Mesothelial cell of epicardium (in vitro differentiated cells): ENCODE data around the gene FNDC8. TPM values are rescaled to one million over a fixed set of nuclear protein-coding genes. Genes with fewer than 3 reads are reported as not detected.

Source experiments
- DNase-seq, 2 experiments: peaks; one replicate each; pipeline ENCODE4 v3.0.0; 2021; ENCODE audit warnings: low spot score in 2 of 2; ENCODE audit not compliant: unreplicated experiment in 2 of 2
- H3K27ac Mint-ChIP-seq: 2 replicates; pipeline ENCODE4 v1.8.0; 2021; ENCODE audit warnings: mixed read lengths
- H3K27me3 Mint-ChIP-seq: 2 replicates; pipeline ENCODE4 v1.8.0; 2021; ENCODE audit warnings: low read depth, mixed read lengths
- H3K36me3 Mint-ChIP-seq: 2 replicates; pipeline ENCODE4 v1.8.0; 2021; ENCODE audit warnings: mixed read lengths
- H3K4me1 Mint-ChIP-seq: 2 replicates; pipeline ENCODE4 v1.8.0; 2021; ENCODE audit warnings: mixed read lengths
- H3K4me3 Mint-ChIP-seq: 2 replicates; pipeline ENCODE4 v1.8.0; 2021; ENCODE audit warnings: mild to moderate bottlenecking, moderate library complexity, mixed read lengths
- H3K9me3 Mint-ChIP-seq: 2 replicates; pipeline ENCODE4 v1.8.0; 2021; ENCODE audit warnings: mixed read lengths
- CTCF ChIP-seq: fragments of 200-600 bp; sonication (generic); IDR thresholded peaks from one replicate; pipeline ENCODE4 v1.5.0; 2021; ENCODE audit warnings: antibody characterized with exemption; ENCODE audit not compliant: unreplicated experiment
- total RNA-seq: library from RNA; stranded (reverse); gene quantifications from 3 replicates; pipeline ENCODE4 v1.2.1, GENCODE V29; 2021

FNDC8 gene
- total RNA-seq, 1 donor from 2014 or later, result not detected

GRCh38 chr17:35141681-35142466 lies 20.5 kb downstream of the FNDC8 start, which contains the start of gene NLE1:
TSS of gene NLE1 (minus strand) at chr17:35142303. CDS start at chr17:35142275, 28 bp downstream.
- Mint-ChIP-seq H3K9me3 (no peaks in the 10 kb centered on the region), H3K4me3 (peak within 1 kb of the TSS; percentile 79), H3K4me1 (peaks cover 7% of the 10 kb centered on the region), H3K36me3 (peaks cover 5% of the 10 kb centered on the region), H3K27ac (no peak within 1 kb of the TSS), H3K27me3 (no peaks in the 10 kb centered on the region)
- peak; percentile 61 to 90 for DNase-seq
- TF ChIP-seq CTCF, result peak; percentile 90

GRCh38 chr17:35142467-35142796 lies 21.0 kb downstream of the FNDC8 start:
- Mint-ChIP-seq H3K27ac (no peak overlapping the region), H3K36me3 (peaks cover 5% of the 10 kb centered on the region), H3K4me3 (peak overlapping the region; percentile 79), H3K27me3 (peaks cover 4% of the 10 kb centered on the region), H3K9me3 (no peaks in the 10 kb centered on the region), H3K4me1 (peaks cover 7% of the 10 kb centered on the region)
- peak; percentile 21 for TF ChIP-seq CTCF
- DNase-seq, result no peak

GRCh38 chr17:35144840-35145239 lies 23.4 kb downstream of the FNDC8 start:
- H3K9me3 Mint-ChIP-seq, result no peaks in the 10 kb centered on the region
- H3K36me3 Mint-ChIP-seq, result no peaks in the 10 kb centered on the region
- no peak overlapping the region for H3K27ac Mint-ChIP-seq
- H3K4me3 Mint-ChIP-seq, result no peak overlapping the region
- H3K4me1 Mint-ChIP-seq, result peaks cover 7% of the 10 kb centered on the region
- DNase-seq, result no peak
- TF ChIP-seq CTCF, result no peak
- peaks cover 4% of the 10 kb centered on the region for H3K27me3 Mint-ChIP-seq

- H3K36me3 Mint-ChIP-seq, result no peaks in the 10 kb centered on the region
- H3K4me3 Mint-ChIP-seq, result no peak overlapping the region
- no peak overlapping the region for H3K27ac Mint-ChIP-seq
- peaks cover 4% of the 10 kb centered on the region for H3K27me3 Mint-ChIP-seq
- peaks cover 1% of the 10 kb centered on the region for H3K4me1 Mint-ChIP-seq
- H3K9me3 Mint-ChIP-seq, result no peaks in the 10 kb centered on the region
- DNase-seq, result no peak
- no peak for TF ChIP-seq CTCF
Measured at GRCh38 chr17:35146214-35146833, 24.9 kb downstream of the FNDC8 start.

GRCh38 chr17:35147375-35147905 lies 26.0 kb downstream of the FNDC8 start, which contains the start of gene UNC45B:
TSS of gene UNC45B (plus strand) at chr17:35147817. CDS start at chr17:35148264, 447 bp downstream.
- Mint-ChIP-seq H3K36me3 (no peaks in the 10 kb centered on the region), H3K9me3 (no peaks in the 10 kb centered on the region), H3K27me3 (peaks cover 7% of the 10 kb centered on the region), H3K27ac (no peak within 1 kb of the TSS), H3K4me3 (no peak within 1 kb of the TSS), H3K4me1 (no peaks in the 10 kb centered on the region)
- DNase-seq, result no peak
- no peak for TF ChIP-seq CTCF
